Hypothalamus (tissue), 51 donors: Measurements from ENCODE around the gene TENM4.

Source experiments
- DNase-seq, 51 donors: peaks; one replicate each; lab custom pipeline; 2025; lab: John Stamatoyannopoulos, UW

TENM4 gene

GRCh38 chr11:78961247-78961646, 479.6 kb downstream of the TENM4 start:
- DNase-seq = peak in 3 of 51 donors; percentile 6 to 10 (median 7)

- no peak for DNase-seq
These were observed 482.4 kb downstream of the TENM4 start for GRCh38 chr11:78958444-78958843.

- no peak for DNase-seq
These were observed 483.2 kb downstream of the TENM4 start for GRCh38 chr11:78957476-78958245.

GRCh38 chr11:78954696-78955095, 486.1 kb downstream of the TENM4 start:
- peak in 1 of 51 donors; percentile 16 for DNase-seq

- DNase-seq = no peak
These were observed 486.6 kb downstream of the TENM4 start for GRCh38 chr11:78954261-78954660.

GRCh38 chr11:78952890-78953289, 487.9 kb downstream of the TENM4 start:
- no peak for DNase-seq

- no peak for DNase-seq
These were observed 488.7 kb downstream of the TENM4 start for GRCh38 chr11:78952175-78952574.

GRCh38 chr11:78949976-78950690, 490.7 kb downstream of the TENM4 start:
- DNase-seq = no peak

- no peak for DNase-seq
These were observed 493.6 kb downstream of the TENM4 start for GRCh38 chr11:78946945-78947902.

- no peak for DNase-seq
These were observed 497.0 kb downstream of the TENM4 start for GRCh38 chr11:78943841-78944240.

GRCh38 chr11:78943154-78943553, 497.7 kb downstream of the TENM4 start:
- no peak for DNase-seq

- no peak for DNase-seq
These were observed 499.5 kb downstream of the TENM4 start for GRCh38 chr11:78941226-78941851.

- no peak for DNase-seq
These were observed 500.2 kb downstream of the TENM4 start for GRCh38 chr11:78940500-78941225.

GRCh38 chr11:78938971-78939370, 501.9 kb downstream of the TENM4 start:
- DNase-seq = no peak

- no peak for DNase-seq
These were observed 502.8 kb downstream of the TENM4 start for GRCh38 chr11:78938036-78938435.

- no peak for DNase-seq
These were observed 505.3 kb downstream of the TENM4 start for GRCh38 chr11:78935398-78936068.

- no peak for DNase-seq
These were observed 507.5 kb downstream of the TENM4 start for GRCh38 chr11:78933350-78933749.

GRCh38 chr11:78932757-78933156, 508.1 kb downstream of the TENM4 start:
- DNase-seq = no peak

GRCh38 chr11:78931891-78932290, 508.9 kb downstream of the TENM4 start:
- no peak for DNase-seq
